D341Med (cell line): ENCODE measurements around the gene SLC44A4.

Experiments used
- DNase-seq: peaks from one replicate; pipeline ENCODE4 v3.0.0; 2012; ENCODE audit warnings: low spot score

SLC44A4 gene

DNA sequence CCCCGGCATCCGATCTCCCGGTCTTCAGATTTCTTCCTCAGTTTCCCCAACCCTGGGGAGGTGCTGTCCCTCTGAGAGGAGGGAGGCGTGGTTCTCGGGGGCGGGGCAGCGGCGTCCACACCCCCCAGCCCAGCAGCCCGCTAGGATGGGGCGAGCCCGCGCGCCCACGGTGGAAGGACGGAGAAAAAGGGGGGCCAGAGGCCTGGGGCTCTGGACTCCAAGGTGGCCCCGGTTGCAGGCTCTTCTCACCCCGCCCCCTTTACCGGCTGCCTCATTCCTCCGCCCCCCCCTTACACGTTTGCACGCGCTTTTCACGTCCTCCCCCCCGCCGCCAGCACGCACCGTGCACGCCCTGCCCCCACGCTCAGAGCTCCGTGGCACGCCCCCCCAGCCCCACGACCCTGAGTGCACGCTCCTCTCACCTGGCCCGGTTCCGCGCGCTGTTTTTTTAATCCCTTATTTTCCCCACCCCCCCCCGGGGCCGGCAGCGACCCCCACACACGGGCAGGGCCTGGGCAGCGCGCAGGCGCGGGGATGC is 22.7 kb upstream of the SLC44A4 start:
- peak; percentile 67 for DNase-seq

DNA sequence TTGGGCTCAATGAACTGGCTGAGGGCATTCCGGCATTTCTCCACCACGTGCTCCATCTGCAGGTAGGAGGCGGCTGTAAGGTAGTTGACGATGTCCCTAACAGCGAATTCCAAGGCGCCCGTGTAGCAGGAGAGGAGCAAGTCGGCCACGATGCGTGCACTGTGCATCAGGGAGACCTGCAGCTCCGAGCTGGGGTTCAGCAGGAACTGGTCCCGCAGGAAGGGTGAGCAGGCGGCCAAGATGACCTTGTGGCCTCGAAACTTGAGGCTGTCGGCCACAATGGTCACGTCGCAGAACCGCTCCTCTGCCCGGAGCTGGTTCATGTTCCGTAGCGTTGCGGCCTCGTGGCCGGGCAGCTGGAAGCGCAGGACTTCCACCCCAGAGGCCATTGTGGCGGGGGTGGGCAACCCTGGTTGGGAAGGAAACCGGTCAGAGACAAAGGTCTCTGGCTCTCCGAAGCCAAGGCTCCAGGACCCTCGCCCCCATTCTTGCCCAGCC is 22.2 kb upstream of the SLC44A4 start:
- no peak for DNase-seq

DNA sequence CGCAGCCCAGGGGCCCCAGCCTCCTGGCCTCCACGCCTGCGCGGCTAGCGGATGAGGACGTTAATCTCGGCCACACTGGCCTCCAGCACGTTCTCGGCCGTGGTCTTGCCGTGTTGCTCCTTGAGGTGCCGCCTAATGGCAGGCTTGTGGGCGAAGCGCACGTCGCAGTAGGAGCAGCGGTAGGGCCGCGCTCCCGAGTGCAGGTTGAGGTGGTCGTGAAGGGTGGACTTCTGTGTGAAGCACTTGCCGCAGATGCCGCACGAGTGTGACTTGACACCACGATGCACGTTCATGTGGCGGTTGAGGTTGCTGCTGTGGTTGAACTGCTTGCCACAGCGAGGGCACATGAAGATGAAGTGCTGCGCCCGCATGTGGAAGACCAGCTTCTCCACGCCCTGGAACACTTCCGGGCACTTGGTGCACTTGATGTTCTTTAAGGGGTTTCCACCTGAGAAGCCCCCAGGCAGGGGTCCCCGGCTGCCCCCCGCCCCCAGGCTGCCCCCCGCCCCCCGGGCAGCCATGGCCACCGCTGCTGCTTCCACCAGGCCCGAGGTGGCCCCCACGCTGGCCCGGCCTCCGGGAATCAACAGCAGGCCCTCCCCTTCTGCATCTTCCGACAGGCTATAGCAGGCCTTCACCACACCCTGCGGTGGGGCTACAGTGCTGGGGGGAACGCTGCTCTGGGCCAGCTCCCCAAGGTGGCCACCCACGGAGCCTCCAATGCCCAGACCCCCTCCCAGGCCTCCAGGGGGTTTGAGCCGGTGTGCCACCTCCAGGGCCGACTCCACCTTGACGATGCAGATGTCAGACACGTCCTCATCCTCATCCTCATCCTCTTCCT is 21.3 kb upstream of the SLC44A4 start:
- no peak for DNase-seq

DNA sequence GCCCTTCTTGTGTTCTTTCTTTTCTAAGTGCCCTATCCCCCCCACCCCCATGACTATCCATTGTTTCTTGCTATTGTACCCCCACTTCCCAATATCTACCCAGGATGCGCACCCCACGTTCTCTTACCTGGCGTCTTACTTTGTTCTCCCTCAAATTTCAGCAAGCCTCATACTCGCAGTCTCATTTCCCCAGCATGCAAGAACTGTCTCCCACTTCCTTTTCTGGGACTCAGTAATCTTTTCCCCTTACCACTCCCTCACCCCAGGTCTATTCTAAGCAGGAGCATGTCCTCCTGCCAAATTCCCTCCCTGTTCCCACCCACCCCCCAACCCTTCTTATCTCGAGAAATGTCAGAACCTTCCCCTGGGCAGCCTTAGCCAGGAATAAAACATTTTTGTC is 20.4 kb upstream of the SLC44A4 start:
- DNase-seq, result no peak

DNA sequence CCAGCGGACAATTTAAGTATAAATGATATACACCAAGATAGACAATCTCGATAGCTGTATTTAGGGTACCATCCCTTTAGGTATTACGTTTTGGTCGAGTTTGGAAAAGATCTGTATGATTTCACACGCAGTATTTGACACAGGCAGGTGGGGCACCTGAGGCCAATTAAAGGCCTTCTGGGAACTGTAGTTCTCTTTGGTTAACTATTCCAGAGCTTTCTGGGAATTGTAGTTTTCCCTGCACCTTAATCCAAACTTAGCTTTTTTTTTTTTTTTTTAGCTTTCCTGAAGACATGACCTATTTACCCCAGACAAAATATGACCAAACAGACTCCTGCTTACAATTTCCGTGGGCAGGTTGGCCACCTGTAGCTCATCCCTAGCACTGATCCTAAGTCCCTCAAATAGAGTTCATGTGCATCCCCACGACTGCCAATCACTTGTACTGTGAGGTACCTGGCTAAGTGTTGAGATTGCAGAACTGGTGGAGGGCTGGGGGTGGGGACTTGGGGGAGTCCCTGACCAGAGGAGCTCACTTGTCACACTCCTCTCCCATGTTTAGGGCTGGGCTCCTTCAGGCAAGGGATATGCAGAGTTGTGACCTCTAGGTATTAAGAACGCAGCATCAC is 19.7 kb upstream of the SLC44A4 start:
- DNase-seq, result no peak

DNA sequence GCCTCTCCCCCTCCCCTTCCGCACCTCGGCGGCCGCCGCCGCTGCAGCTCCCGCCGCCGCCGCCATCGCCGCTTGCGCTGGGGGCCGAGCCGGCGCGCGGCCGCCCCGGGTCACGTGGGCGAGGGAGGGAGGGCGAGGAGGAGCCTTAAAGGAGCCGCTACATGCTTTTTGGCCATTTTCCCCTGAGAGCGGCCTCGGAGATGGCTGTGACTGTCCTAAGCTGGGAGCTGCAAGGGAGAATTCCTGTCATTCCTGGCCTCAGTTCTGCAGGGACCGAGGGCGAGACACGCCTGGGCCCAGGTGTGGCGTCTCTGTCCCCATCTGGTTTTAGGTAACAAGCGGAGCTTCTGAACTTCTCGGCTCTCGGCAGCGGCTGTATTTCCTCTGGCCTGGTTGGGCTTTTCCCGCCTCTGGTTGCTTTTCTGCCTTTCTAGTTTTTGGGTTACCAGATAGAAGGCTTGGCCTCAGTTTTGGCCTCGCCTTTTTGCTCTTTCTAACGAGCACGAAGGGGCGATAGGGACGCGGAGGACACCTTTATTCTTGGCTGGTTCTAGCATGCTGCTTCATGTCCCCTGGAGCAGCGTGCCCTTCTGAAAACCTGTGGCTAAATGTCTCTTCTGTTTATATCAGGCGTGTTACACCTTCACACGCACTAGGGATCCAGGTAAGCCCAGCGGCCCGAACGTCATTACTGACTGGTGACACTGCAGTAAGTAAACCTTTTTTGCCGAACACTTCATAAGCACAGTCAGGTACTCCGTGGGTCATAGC is 19.0 kb upstream of the SLC44A4 start, which contains the start of gene EHMT2:
Gene EHMT2, minus strand, starts transcription at position 87 of the 771 bp plus-strand sequence. Its CDS starts 21 bp downstream, at position 66.
- peak; percentile 95 for DNase-seq

DNA sequence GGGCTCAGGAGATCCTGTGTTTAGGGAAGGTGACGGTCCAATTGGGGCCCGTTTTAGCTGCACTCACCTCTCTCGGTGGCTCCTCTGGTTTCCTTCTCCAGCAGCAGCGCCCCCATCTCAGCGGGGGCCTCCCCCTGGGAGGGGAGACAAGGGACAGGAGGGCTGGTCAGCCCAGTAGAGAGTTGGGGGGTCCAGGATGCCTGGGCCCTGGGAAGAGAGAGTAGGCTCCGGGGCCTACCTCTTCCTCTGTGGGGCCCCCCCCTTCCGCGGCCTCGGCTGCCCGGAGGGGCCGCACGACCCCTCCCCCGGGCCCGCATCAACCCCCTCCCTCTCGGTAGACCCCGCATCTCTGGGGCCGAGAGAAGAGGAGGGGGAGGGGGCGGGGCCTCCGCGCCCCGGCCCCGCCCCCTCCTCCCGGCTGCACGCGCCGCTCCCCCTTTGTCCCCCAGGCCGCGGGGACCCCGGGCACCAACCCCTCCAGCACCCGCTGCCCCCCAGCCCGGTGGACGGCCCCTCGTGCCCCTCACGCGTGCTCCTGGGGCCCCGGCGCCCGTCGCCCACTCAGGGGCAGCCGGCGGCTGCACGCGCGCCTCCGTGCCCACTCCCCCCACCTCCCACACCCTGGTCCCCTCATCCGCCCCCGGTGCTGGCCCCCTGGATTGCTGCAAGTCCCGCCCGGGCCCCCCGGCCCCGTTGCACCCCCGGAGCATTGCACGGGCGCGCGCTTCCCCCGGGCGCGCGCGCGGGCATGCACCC is 18.2 kb upstream of the SLC44A4 start:
- DNase-seq, result no peak

DNA sequence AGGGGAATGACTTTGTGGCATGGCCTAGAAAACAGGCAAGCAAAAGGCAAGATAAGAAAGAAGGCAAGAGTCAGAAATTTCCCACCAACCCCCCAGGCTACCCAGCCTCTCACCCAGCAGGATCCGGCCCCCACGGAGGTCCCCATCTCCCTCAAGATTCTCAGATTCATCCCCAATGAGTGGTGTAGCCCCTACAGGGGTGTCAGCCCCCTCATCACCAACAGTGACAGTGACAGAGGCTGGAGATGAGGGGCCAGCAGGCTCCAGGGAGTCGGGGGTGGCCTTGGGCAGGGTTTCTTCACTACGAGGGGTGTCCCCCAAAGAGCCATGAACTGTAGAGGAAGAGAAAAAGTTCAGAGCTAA is 17.7 kb upstream of the SLC44A4 start:
- no peak for DNase-seq

DNA sequence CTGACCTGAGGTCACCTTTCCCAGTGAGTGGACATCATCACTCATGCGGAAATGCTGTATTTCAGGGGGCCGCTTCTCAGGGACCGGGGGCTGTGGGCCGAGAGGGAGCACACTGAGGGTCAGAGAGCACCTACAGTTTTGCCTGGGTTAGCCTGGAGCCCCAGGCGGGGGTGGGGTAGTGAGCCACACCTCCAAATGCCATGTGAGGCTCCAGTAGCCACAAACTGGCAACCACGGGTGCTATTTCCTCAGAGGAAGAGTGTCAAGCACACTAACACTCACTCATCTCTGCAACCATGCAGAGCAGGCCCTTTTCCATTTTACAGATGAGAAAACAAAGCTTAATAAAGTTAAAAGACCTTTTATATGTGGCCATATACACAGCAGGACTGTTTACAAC is 14.0 kb upstream of the SLC44A4 start:
- no peak for DNase-seq

DNA sequence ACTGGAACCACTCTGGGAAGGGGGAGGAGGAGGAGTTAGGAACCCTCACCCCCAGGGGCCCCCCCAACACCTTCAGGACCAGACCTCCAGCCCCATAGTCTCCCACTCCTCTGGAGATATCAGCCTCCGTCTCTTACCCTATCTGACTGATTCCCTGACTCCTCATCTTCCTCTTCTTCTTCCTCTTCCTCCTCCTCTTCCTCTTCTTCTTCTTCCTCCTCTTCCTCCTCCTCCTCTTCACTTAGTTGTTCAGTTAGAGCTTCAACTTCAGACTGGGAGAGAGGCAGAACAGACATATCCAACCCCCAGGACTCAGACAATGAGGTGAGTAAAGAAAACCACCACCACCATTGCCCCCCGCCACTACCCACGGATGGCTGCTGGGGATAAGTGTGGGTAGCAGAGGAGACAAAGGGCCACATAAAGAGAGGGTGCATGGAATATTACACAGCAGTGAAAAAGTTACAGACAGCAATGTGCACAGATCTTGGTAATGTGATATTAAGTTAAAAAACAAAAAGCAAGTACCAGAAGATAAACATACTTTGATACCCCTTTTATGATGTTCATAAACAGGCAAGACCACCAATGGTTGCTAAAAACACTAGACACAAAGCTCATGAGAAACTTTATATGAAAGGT is 10.7 kb upstream of the SLC44A4 start:
- DNase-seq, result no peak

DNA sequence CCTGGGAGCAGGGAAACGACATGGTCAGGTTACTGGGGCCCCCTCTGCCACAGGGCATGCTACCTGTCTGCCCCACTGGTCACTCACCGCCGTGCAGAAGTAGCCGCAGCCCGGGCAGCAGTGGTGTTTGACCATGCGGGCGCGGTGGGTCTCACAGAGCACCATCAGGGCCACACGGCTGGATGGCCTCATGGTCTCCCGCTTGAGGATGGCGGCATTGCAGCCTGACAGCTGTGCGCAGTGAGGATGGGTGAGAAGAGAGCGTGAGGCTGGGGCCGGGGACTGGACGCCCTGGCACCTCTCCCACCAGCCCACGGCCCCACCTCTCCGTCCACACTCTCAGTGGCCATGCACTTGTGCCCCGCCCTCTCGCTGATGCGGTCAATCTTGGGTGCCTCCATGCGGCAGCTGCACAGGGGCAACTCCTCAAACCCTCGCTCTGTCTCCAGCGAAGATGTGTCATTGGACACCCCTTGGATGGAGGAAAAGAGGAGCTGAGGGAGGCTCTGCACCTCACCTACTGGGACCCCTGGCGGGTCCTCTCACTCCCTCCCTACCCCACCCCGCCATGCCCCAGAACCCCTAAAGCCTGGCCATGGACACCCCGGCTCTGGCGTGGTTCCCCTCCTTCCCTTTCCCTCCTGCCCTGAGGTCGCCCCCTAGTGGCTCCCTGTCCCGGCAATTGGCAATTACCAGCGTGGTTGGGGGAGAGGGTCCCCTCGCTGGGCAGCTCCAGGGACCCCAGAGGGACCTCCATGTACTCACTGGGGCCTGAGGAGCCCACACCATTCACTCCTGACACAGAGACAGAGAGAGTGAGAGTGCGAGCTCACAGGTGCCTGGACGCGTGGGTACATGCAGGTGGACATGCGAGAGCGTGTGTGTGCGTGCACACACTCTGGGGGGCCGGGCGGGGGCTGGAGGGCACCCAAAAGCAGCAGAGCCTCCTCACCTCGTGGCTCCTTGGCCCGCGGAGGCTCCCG is 9.8 kb upstream of the SLC44A4 start:
- peak; percentile 80 for DNase-seq

DNA sequence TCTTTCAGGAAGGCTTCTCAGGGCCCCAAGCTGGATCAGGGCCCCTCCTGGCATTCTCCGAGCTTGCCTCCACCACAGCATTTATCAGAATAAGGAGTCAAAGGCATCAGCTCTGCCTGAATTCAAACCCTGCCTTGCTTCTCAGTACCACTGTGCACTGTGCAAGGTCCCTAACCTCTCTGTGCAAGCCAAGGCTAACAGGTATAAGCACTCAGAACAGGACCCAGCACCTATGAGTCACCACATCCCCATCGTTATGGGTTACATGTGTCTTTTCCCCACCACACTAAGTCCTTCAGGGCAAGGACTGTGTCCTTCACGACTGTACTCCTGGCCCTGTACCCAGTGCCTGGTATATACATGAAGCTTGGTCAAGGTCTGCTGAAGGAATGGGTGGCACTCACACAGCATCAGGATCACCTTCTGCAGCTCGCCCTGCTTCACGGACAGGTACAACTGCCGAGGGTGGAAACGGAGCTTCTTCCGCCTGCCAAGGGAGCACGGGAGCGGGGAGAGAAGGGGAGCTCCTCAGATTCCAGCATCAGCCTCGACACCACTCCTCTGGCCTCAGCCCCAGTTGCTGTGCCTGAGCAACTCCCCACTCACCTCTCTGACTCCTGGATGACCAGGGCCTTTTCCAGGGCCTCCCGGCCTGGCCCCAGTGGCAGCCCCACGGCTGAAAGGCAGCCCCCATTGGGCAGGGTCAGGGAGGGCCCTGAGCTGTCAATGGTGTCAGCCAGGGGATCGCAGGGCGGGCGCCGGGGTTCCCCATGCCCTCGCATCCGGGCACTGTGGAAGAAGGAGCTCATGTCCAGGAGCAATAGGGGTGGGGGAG is 8.6 kb upstream of the SLC44A4 start:
- peak; percentile 18 for DNase-seq

DNA sequence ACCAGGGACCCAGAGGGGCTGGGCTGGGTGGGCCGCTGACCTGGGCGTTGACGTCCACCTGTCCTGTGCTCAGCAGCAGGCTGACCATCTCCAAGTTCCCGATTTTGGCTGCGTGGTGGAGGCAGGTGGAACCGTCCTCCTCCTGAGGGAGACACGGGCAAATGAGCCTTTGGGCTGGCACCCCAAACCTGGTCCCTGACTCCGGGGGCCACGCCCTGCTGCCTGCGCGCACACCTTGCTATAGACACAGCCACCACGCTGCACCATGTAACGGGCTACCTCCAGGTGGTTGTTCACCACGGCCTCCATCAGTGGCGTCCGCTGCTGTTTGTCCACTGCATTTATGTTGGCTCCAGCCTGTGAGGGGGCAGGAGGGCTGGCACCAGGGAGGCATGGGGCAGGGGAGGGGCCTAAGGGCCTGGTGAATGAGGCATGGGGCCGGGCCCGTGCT is 7.8 kb upstream of the SLC44A4 start:
- DNase-seq, result peak; percentile 18

DNA sequence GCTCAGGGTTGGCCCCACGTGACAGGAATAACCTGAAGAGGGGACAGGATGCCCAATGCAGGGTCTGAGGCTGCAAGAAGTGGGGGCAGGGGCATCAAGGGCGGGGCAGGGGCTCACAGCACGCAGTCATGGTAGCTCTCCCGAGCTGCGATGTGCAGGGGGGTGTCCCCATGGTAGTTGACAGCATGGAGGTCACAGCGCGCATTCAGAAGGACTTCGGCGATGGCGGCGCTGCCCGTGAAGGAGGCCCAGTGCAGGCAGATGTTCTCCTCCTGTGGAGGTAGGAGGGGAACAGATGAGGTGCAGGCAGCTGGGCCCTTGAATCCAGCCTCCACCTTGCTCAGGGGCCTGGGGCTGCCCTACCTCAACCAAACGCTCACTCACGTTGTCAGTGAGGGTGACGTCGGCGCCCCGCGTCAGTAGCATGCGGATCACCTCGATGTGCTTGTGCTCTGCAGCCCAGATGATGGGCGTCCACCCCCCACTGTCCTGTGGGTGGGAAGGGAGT is 5.8 kb upstream of the SLC44A4 start:
- DNase-seq, result no peak

DNA sequence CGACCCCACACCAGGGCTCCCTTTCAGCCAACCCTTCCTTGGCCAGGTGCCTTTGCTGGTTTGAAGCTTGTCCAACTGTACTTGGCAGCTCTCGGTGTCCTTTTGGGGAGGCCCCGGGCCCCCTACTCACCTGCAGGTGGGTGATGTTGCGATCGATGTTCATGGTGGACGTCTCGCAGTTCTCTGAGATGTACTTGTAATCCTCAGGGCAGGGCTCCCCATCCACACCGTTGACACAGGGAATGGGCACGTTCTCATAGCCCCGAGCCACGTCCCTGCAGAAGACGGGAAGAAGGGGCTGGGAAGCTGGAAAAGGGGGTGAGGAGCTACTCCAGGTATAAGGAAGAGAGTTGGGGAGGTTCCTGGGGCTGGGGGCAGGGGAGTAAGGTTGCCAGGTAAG is 4.9 kb upstream of the SLC44A4 start:
- no peak for DNase-seq

DNA sequence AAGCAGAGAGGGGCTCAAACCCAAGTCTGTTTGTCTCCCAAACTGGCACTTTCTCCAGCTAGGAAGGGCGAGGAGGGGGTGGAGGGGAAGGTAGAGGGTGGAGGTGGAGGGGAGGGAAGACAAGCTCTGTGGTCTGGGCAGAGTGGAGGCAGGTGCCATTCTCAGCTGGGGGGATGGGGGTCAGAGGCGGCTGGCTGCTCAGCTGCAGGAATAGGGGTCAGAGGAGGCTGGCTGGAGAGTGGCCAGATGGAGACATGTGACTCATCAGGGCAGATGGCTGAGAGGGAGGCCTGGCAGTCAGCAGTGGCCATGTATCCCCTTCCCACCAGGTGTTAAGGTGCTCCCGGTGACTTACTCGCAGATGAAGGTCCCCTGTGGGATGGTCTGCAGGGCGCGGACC is 3.5 kb upstream of the SLC44A4 start:
- DNase-seq, result no peak

DNA sequence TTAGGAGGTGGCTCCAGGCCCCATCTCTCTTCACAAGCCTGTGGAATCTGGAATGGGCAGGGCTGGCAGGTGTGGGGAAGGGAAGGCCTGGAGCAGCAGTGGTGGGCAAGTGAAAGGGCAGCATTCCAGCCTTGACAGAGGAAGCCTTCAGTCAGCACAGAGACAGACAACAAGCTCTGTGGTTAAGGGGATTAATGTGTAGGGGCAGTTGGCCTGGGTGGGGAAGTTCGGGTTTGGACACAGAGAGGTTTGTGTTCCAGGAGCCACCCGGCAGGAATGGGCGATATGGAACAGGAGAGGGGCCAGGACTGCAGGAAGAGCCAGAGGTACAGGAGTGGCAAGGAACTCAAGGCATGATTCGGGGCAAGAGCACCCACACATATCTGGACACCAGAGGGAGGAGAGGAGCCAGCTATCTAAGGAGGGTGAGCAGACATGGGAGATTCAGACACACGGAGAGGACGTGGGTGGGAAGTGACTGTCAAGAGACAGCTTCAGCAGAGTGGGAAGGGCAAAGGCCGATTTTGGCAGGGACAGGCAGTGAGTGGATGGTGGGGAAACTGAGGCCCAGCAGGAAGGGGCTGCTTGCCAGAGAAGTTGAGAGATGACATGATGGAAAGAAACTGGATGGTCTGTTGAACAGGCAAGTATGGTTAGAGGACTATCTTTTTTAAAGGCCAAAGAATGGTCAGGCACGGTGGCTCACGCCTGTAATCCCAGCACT is 2.5 kb upstream of the SLC44A4 start:
- DNase-seq, result no peak

DNA sequence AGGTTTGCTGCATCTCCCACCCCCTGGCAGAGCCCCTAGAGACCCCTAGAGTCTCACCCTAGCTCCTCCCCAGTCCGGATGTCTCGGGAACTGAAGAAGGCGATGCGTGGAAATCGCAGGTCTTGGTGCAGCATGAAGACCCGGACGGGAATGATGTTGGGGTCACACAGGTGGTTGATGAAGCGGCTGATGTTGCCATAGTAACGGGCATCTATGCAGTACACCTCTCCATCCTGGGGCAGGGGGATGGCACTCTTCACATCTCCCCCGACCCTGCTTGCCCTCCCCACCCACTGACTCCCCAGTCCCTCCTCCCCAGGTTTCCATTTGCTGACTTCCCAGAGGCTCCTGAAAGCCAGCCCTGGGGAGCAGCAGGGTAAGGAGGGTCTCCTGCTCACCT is 1.8 kb upstream of the SLC44A4 start:
- DNase-seq, result no peak
